Lower lobe of right lung (tissue), 2 donors: Measurements from ENCODE around the gene TBC1D3I. TPM values are rescaled to one million over a fixed set of nuclear protein-coding genes. Genes with fewer than 3 reads are reported as not detected.
"Not testable (repeated sequence)": the region's sequence is repeated elsewhere in the genome, so short reads cannot be mapped to it uniquely, and the experiment has no call there.

Experiments used
- ATAC-seq, 2 donors: fragments of 200-7000 bp; cut with Tn5 transposase; one replicate each; pipeline ENCODE4 v1.9.1; 2020 to 2022; ENCODE audit warnings: mild to moderate bottlenecking in 2 of 2, moderate library complexity in 2 of 2
- DNase-seq: peaks from one replicate; pipeline ENCODE4 v3.0.0-alpha.2; 2020
- H3K27ac ChIP-seq: fragments of 200-600 bp; one replicate; pipeline ENCODE4 v1.8.0; 2022
- H3K27me3 ChIP-seq: fragments of 200-600 bp; one replicate; pipeline ENCODE4 v1.8.0; 2022; ENCODE audit warnings: low read depth
- H3K36me3 ChIP-seq: fragments of 200-600 bp; one replicate; pipeline ENCODE4 v1.8.0; 2022; ENCODE audit warnings: mild to moderate bottlenecking
- H3K4me1 ChIP-seq: fragments of 200-600 bp; one replicate; pipeline ENCODE4 v1.8.0; 2022
- H3K4me3 ChIP-seq: fragments of 200-600 bp; one replicate; pipeline ENCODE4 v1.8.0; 2022; ENCODE audit warnings: mild to moderate bottlenecking
- H3K9me3 ChIP-seq: fragments of 200-600 bp; one replicate; pipeline ENCODE4 v1.8.0; 2022
- CTCF ChIP-seq: fragments of 200-600 bp; IDR thresholded peaks from one replicate; pipeline ENCODE4 v1.8.0; 2022; ENCODE audit warnings: antibody characterized with exemption, mild to moderate bottlenecking
- intact Hi-C: fragments of 100-400 bp; cut with DNase I; formaldehyde crosslinking; loops from one replicate; pipeline ENCODE4 v1.11.0; 2022
- total RNA-seq: library from RNA; stranded (reverse); fragmentation: NEBNext Ultra II Directional; extraction: Animal tissue kit (Norgen Biotek cat#: 25700); gene quantifications from one replicate; pipeline ENCODE4 v1.2.1, GENCODE V29; 2021
- donor health status: DM: no; HTN: yes; CAD: no; lungs with severe emphysema.

The TBC1D3I gene
- total RNA-seq, 1 donor from 2014 or later, result 1.1 TPM

- peaks cover 6% of the 10 kb centered on the region for H3K27me3 ChIP-seq
- no peak overlapping the region for H3K4me3 ChIP-seq
- H3K27ac ChIP-seq, result no peak overlapping the region
- H3K4me1 ChIP-seq, result peaks cover 5% of the 10 kb centered on the region
- H3K36me3 ChIP-seq, result no peaks in the 10 kb centered on the region
- TF ChIP-seq CTCF, result no peak
- no peak for DNase-seq
- intact Hi-C loops, result no loop called here
- H3K9me3 ChIP-seq, result no peaks in the 10 kb centered on the region
- ATAC-seq, result no peak
Measured at GRCh38 chr17:36209575-36209974, 54.8 kb downstream of the TBC1D3I start.

GRCh38 chr17:36207383-36207782 lies 57.0 kb downstream of the TBC1D3I start:
- ATAC-seq, H3K27me3 ChIP-seq, H3K9me3 ChIP-seq, intact Hi-C loops, DNase-seq, H3K4me3 ChIP-seq, H3K27ac ChIP-seq, H3K36me3 ChIP-seq: not testable (repeated sequence)
- peaks cover 17% of the 10 kb centered on the region for H3K4me1 ChIP-seq

GRCh38 chr17:36206486-36206821 lies 57.9 kb downstream of the TBC1D3I start:
- H3K36me3 ChIP-seq, intact Hi-C loops, H3K27me3 ChIP-seq, DNase-seq, H3K27ac ChIP-seq, H3K4me3 ChIP-seq, ATAC-seq, H3K9me3 ChIP-seq: not testable (repeated sequence)
- H3K4me1 ChIP-seq, result peaks cover 20% of the 10 kb centered on the region

GRCh38 chr17:36205637-36206485 lies 58.5 kb downstream of the TBC1D3I start:
- no peaks in the 10 kb centered on the region for H3K9me3 ChIP-seq
- H3K4me1 ChIP-seq, result peaks cover 20% of the 10 kb centered on the region
- intact Hi-C loops, result no loop called here
- ATAC-seq (no peak), DNase-seq (no peak)
- TF ChIP-seq CTCF, result no peak
- H3K36me3 ChIP-seq, result no peaks in the 10 kb centered on the region
- no peak overlapping the region for H3K27ac ChIP-seq
- H3K4me3 ChIP-seq, result no peak overlapping the region
- no peaks in the 10 kb centered on the region for H3K27me3 ChIP-seq

- Histone ChIP-seq H3K27me3 (no peaks in the 10 kb centered on the region), H3K9me3 (no peaks in the 10 kb centered on the region), H3K36me3 (no peaks in the 10 kb centered on the region), H3K4me3 (no peak overlapping the region), H3K27ac (no peak overlapping the region), H3K4me1 (peaks cover 15% of the 10 kb centered on the region)
- intact Hi-C loops, result no loop called here
- DNase-seq, result no peak
- no peak for ATAC-seq
- no peak for TF ChIP-seq CTCF
Measured at GRCh38 chr17:36204724-36205500, 59.5 kb downstream of the TBC1D3I start.

Other genes with a start within 250 kb of the TBC1D3I start
- 5.1 TPM for gene CCL23, start 246.6 kb downstream of the TBC1D3I start, total RNA-seq
- gene CCL18, start 200.3 kb downstream of the TBC1D3I start, total RNA-seq, result 146 TPM
- gene CCL3, start 174.4 kb downstream of the TBC1D3I start, total RNA-seq, result 8.5 TPM
- gene CCL4, start 160.7 kb downstream of the TBC1D3I start, total RNA-seq, result 11.9 TPM
- gene TBC1D3B, start 87.9 kb downstream of the TBC1D3I start, total RNA-seq, result 11.1 TPM
- gene CCL3L1, start 67.8 kb downstream of the TBC1D3I start, total RNA-seq, result 1.6 TPM
- gene CCL4L2, start 53.5 kb downstream of the TBC1D3I start, total RNA-seq, result 2.6 TPM
- not detected for gene TBC1D3G, start 59.3 kb upstream of the TBC1D3I start, total RNA-seq
- gene TBC1D3H, start 123.9 kb upstream of the TBC1D3I start, total RNA-seq, result not detected
- gene ZNHIT3, start 222.1 kb upstream of the TBC1D3I start, total RNA-seq, result 30.1 TPM